Measurements from ENCODE around the gene TDP2.
"Not testable (repeated sequence)": the region's sequence is repeated elsewhere in the genome, so short reads cannot be mapped to it uniquely, and the experiment has no call there.

Gene TDP2, protein sequence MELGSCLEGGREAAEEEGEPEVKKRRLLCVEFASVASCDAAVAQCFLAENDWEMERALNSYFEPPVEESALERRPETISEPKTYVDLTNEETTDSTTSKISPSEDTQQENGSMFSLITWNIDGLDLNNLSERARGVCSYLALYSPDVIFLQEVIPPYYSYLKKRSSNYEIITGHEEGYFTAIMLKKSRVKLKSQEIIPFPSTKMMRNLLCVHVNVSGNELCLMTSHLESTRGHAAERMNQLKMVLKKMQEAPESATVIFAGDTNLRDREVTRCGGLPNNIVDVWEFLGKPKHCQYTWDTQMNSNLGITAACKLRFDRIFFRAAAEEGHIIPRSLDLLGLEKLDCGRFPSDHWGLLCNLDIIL

GRCh38 chr6:24666641-24667377 lies at the start of gene TDP2, which contains the start of gene ACOT13:
TSS of gene TDP2 (minus strand) at chr6:24666899. CDS start at chr6:24666862, 37 bp downstream.
TSS of gene ACOT13 (plus strand) at chr6:24667077. CDS start at chr6:24667264, 187 bp downstream.
- DNase-seq (ENCODE audit: low read depth): peak; percentile 94

GRCh38 chr6:24710519-24711303 lies 44.0 kb upstream of the TDP2 start:
- DNase-seq (ENCODE audit: low read depth): no peak

DNA sequence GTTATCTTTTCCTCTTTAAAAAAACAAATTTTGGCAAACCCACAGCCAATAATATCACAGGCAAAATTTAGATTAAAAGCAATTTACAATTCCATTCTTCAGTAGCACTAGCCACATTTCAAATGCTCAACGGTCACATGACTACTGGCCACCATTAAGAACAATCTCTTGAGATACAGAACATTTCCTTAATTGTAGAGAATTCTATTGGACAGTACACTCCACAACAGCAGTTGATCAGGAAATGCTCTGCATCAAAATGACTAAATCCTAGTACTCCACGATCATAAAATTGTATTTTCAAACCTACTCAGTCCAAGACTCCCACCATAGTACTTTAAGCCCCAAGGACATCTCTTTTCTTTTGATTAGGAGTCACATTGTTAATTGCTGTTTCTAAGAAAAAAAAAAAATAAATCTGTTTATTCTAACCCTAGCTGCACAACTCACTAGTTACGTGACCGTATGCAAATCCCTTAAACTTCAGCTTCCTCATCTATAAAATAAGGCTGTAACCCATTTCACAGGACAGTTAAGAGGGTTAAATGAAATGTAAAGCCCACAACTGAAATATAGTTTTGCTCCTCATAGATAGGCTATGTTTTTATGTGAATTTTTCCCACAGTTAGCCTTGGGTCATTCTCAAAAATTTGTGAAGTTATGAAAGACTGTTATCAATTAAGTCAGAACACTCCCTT lies 42.5 kb upstream of the TDP2 start:
- DNase-seq (ENCODE audit: low read depth): no peak

DNA sequence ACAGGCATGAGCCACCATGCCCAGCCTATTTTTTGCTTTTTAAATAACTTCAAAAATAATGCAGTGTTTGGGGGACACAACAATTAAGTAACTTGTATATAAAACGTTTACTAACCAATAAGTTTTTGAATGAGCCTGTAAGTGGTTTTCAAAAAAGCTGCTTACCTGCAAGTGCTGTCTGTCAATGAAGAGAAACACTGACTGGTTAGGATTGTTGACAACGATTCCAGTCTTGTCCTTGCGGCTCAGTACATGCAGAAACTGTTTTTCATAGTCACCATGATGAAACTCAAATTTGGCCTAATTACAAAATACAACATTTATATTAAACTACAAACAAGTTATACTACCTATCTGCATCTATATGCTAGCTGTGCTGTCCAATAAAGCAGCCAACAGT lies 41.9 kb upstream of the TDP2 start:
- no peak for DNase-seq (ENCODE audit: low read depth)

GRCh38 chr6:24704468-24704867 lies 37.8 kb upstream of the TDP2 start:
- no peak for DNase-seq (ENCODE audit: low read depth)

GRCh38 chr6:24702720-24703282 lies 36.1 kb upstream of the TDP2 start:
- no peak for DNase-seq (ENCODE audit: low read depth)

- no peak for DNase-seq (ENCODE audit: low read depth)
Measured at GRCh38 chr6:24699521-24700359, 33.0 kb upstream of the TDP2 start.

DNA sequence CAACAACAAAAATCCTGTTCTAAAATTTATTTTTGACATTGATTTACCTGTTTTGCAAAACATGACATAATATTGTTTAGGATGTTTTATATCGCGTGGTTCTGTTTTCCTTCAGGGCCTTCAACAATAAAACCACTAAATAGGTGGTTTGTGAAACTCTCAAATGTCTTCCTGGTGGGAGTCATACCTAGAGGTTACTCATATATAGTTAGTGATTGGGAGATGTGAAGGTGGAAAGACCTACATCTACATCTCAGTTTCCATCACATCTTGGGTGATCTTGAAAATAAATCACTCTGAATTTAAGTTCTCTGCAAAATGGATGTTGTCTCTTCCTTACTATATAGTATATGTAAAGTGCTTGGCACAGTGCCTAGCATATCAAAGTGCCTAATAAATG lies 29.4 kb upstream of the TDP2 start:
- DNase-seq (ENCODE audit: low read depth): no peak

- DNase-seq (ENCODE audit: low read depth): not testable (repeated sequence)
Measured at GRCh38 chr6:24695635-24696034, 28.9 kb upstream of the TDP2 start.

DNA sequence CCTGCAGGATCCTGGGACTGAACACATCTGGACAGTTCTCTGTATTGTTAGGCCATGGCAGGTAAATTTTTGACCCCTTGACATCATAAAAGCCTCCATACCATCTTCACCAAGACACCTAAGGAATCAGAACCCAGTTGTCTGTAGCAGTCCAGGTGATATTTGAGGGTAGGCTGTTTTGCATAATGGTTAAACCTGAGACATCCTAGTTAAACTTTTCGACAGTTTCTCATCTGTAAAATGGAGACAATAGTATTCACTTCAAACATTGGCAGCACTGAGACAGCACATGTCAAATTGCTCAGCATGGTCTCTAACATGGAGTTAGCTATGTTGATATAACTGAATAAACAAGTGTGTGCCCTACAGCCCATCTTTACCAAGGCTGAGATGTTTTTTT lies 27.5 kb upstream of the TDP2 start:
- no peak for DNase-seq (ENCODE audit: low read depth)

- no peak for DNase-seq (ENCODE audit: low read depth)
Measured at GRCh38 chr6:24692848-24693592, 26.3 kb upstream of the TDP2 start.

- no peak for DNase-seq (ENCODE audit: low read depth)
Measured at GRCh38 chr6:24692415-24692814, 25.7 kb upstream of the TDP2 start.

DNA sequence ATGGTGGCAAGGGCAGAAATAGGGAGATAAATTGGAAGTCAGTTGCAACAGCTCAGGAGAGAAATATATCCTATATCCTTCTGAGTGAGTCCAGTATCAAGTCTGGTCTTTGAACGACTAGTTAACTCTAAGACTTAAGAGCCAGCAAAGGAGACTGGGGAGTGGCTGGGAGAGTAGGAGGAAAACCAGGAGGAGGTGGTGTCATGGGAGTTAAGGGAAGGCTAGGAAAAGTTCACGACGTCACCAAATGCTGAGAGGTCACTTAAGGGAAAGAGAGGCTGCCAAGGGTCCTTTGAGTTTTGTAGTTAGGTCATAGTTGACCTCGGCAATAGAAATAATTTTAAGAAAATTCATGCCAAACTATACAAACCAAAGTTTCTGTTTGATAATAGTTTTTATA lies 25.3 kb upstream of the TDP2 start:
- no peak for DNase-seq (ENCODE audit: low read depth)

DNA sequence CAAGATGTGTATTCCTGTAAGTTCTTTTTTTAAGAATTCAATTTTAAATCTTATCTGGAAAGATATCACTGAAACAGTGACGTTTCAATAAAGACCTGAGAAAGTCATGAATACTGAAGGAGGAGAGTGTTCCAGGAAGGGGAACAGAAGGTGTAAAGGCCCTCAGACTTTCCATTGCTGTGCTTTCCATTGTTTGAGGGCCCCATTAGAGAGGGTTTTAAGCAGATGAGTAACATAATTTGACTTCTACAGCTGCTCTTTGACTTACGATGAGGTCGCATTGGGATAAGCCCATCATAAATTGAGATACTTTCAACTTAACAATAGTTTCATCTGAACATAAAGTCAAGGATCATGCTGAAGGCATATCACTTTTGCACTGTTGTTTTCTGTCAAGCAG lies 24.9 kb upstream of the TDP2 start:
- no peak for DNase-seq (ENCODE audit: low read depth)

- DNase-seq (ENCODE audit: low read depth): no peak
Measured at GRCh38 chr6:24690593-24690992, 23.9 kb upstream of the TDP2 start.

DNA sequence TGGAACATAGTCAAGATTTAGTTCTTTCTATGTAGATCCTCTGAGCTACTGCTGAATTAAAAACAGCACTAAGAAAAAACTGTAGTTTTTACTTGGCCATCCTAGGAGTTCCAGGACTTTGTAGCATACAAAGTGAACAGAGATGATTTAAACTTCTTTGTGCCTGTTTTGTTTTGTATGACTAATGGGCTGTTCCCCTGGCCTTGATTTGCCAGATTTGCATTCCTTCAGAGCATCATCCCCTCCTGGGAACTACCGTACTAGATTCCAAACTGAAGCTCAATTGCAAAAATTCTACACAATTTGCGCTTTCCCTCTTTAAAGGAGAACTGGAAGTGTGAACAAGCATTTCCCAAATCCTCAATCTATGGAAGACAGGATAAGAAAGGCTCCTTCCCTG lies 23.3 kb upstream of the TDP2 start:
- DNase-seq (ENCODE audit: low read depth): no peak

DNA sequence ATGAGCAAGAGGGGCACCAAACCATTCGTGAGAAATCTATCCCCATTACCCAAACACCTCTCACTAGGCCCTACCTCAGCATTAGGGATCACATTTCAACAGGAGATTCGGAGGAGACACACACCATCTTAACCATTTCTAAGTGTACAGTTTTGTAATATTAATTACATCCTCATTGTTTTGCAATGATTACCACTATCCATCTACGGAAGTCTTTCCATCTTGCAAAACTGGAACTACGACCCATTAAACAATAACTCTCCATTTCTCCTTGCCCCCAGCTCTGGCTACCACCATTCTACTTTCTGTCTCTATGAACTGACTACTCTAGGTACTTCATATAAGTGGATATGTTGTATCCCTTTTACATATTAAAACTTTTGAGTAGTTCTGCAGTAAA lies 20.2 kb upstream of the TDP2 start:
- no peak for DNase-seq (ENCODE audit: low read depth)

DNA sequence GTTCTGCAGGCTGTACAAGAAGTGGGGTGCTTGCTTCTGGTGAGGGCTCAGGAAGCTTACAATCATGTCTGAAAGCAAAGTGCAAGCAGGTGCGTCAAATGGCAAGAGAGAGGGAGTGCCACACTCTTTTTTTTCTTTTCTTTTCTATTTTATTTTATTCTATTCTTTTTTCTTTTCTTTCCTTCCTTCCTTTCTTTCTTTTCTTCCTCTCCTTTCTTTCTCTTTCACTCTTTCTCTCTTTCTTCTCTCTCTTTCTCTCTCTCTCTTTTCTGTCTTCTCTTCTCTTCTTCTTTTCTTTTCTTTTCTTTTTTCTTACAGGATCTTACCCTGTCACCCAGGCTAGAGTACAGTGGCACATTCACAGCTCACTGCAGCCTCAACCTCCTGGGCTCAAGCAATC lies 19.7 kb upstream of the TDP2 start:
- DNase-seq (ENCODE audit: low read depth): no peak

- DNase-seq (ENCODE audit: low read depth): no peak
Measured at GRCh38 chr6:24683297-24684296, 16.9 kb upstream of the TDP2 start.

Data from stimulated activated CD8-positive, alpha-beta memory T cell treated with anti-CD3 and anti-CD28 coated beads, Interleukin-4, amount 100 ng/mL, for 24 hours (primary cell).